Measurements from ENCODE around the gene RXRG. TPM values are rescaled to one million over a fixed set of nuclear protein-coding genes. Genes with fewer than 3 reads are reported as not detected.
"Not testable (repeated sequence)": the region's sequence is repeated elsewhere in the genome, so short reads cannot be mapped to it uniquely, and the experiment has no call there.

The RXRG gene
- total RNA-seq, 4 donors from 2014 or later = 0.13 to 4.0 (median 0.84) TPM

DNA sequence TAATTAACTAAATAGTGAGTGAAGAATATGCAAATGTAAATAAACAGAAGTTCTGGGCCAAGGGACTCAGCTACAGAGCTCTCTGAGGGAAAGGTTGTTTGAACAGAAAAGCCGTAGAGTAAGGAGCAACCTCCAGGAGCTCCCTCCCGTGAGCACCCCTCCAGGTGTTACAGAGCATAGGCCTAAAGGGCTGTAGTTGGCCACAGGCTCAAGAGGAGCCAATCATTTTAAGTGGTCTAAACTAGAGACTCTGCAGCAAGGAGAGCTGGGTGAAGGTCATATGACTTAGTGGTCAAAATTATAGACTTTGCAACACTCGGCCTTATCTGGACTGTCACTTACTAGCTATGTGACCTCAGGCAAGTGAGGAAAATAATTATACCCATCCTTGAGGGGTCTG is 19.1 kb upstream of the RXRG start:
- Histone ChIP-seq H3K9me3 (no peaks in the 10 kb centered on the region), H3K4me3 (replicated peaks in 1 of 3) (no peak overlapping the region), H3K4me1 (no peaks in the 10 kb centered on the region), H3K27me3 (no peaks in the 10 kb centered on the region), H3K36me3 (no peaks in the 10 kb centered on the region), H3K27ac (no peak overlapping the region)
- no peak for DNase-seq
- TF ChIP-seq, protein P1, sequence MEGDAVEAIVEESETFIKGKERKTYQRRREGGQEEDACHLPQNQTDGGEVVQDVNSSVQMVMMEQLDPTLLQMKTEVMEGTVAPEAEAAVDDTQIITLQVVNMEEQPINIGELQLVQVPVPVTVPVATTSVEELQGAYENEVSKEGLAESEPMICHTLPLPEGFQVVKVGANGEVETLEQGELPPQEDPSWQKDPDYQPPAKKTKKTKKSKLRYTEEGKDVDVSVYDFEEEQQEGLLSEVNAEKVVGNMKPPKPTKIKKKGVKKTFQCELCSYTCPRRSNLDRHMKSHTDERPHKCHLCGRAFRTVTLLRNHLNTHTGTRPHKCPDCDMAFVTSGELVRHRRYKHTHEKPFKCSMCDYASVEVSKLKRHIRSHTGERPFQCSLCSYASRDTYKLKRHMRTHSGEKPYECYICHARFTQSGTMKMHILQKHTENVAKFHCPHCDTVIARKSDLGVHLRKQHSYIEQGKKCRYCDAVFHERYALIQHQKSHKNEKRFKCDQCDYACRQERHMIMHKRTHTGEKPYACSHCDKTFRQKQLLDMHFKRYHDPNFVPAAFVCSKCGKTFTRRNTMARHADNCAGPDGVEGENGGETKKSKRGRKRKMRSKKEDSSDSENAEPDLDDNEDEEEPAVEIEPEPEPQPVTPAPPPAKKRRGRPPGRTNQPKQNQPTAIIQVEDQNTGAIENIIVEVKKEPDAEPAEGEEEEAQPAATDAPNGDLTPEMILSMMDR (IDR thresholded peaks at IDR 0.05) = no peak
- TF ChIP-seq POLR2A (IDR thresholded peaks at IDR 0.05) = no peak
- 83 to 90% methylated on average over 3 of the region's 3 CpGs for WGBS, 2 donors
- intact Hi-C loops (cut with DNase I) = no loop called here

DNA sequence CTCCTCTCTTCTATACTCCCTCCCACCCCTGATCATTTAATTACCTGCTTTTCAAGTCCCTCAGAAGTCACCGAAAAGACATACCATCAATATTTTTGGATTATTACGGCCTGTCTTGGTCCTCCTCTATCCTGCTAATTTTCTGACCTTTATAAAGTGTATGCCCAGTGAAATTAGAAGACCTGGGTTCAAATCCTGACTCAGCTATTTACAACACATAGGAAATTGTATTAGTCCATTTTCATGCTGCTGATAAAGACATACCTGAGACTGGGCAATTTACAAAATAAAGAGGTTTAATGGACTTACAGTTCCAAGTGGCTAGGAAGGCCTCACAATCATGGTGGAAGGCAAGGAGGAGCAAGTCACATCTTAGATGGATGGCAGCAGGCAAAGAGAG is 14.8 kb upstream of the RXRG start:
- H3K4me3 ChIP-seq (replicated peaks in 1 of 3); H3K9me3 ChIP-seq; H3K27me3 ChIP-seq; intact Hi-C loops (cut with DNase I); H3K27ac ChIP-seq; H3K4me1 ChIP-seq; H3K36me3 ChIP-seq; DNase-seq: not testable (repeated sequence)
- 95 to 99% methylated on average over 2 of the region's 2 CpGs for WGBS, 2 donors

DNA sequence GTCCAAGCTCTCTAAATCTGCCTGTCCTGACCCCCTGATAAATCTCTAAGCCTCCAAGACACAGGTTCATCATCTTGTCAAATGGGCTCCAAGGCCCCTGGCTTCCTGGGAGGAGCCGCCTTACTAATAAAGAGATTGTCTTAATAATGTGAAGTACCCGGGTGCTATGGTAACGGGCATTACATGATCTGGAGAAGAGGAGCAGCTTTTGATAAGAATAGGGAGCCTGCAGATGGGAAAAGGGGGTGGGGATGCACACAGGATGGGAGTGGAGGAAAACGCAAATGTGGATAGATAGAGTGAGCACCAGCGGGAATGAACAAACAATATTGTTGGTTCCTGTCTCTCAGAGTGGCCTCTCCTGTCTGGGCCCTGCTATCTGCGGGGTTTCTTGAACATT is 11.9 kb upstream of the RXRG start:
- intact Hi-C loops (cut with DNase I) = no loop called here
- Histone ChIP-seq H3K4me1 (no peaks in the 10 kb centered on the region), H3K27ac (no peak overlapping the region), H3K9me3 (no peaks in the 10 kb centered on the region), H3K27me3 (no peaks in the 10 kb centered on the region), H3K36me3 (no peaks in the 10 kb centered on the region), H3K4me3 (replicated peaks in 1 of 3) (no peak overlapping the region)
- no peak for DNase-seq
- TF ChIP-seq, protein P1 (IDR thresholded peaks at IDR 0.05) = no peak
- TF ChIP-seq POLR2A (IDR thresholded peaks at IDR 0.05) = no peak
- WGBS, 2 donors = 84 to 88% methylated on average over 6 of the region's 6 CpGs

DNA sequence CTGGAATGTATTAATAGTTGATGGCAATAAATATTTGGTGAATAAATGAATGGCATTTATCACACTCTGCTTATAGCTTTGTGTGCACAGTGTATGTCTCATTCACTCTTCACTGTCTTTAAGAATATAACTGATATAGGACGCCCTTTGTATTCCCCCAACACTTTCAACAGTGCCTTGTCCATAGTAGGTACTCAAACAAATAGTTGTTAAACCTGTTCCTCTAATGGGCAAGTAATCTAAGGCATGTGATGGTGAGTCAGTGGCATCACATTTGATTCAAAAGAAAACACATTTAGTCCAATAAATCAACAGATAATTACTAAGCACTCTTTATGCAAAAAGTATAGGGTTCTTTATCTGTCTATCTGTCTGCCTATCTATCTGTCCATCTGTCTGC is 11.2 kb upstream of the RXRG start:
- WGBS, 2 donors = 68 to 90% methylated on average over 1 of the region's 1 CpG
- Histone ChIP-seq H3K27me3 (no peaks in the 10 kb centered on the region), H3K4me3 (replicated peaks in 1 of 3) (no peak overlapping the region), H3K27ac (no peak overlapping the region), H3K36me3 (no peaks in the 10 kb centered on the region), H3K9me3 (no peaks in the 10 kb centered on the region), H3K4me1 (no peaks in the 10 kb centered on the region)
- TF ChIP-seq, protein P1 (IDR thresholded peaks at IDR 0.05) = no peak
- TF ChIP-seq POLR2A (IDR thresholded peaks at IDR 0.05) = no peak
- no peak for DNase-seq
- intact Hi-C loops (cut with DNase I) = no loop called here

DNA sequence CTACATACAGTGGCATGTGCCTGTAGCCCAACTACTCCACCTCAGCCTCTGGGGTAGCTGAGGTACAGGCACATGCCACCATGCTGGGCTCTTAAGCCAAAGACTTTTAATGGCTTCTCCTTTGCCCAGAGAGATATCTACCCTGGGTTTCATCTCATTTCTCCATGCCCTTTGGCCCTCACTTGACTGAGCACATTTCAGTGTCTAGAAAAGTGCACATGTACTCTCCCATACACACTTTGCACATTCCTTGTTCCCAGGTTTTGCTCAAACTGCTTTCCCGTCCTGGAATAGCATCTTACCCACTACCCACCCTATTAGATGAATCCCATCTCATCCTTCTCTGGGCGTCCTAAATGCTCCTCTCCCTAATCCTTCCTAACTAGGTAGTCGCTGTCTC is 10.2 kb upstream of the RXRG start:
- Histone ChIP-seq H3K4me3 (replicated peaks in 1 of 3) (no peak overlapping the region), H3K9me3 (no peaks in the 10 kb centered on the region), H3K4me1 (no peaks in the 10 kb centered on the region), H3K27me3 (no peaks in the 10 kb centered on the region), H3K27ac (no peak overlapping the region), H3K36me3 (no peaks in the 10 kb centered on the region)
- no peak for TF ChIP-seq POLR2A (IDR thresholded peaks at IDR 0.05)
- TF ChIP-seq, protein P1 (IDR thresholded peaks at IDR 0.05) = no peak
- WGBS, 2 donors = 88 to 89% methylated on average over 3 of the region's 3 CpGs
- intact Hi-C loops (cut with DNase I) = no loop called here
- DNase-seq = no peak

DNA sequence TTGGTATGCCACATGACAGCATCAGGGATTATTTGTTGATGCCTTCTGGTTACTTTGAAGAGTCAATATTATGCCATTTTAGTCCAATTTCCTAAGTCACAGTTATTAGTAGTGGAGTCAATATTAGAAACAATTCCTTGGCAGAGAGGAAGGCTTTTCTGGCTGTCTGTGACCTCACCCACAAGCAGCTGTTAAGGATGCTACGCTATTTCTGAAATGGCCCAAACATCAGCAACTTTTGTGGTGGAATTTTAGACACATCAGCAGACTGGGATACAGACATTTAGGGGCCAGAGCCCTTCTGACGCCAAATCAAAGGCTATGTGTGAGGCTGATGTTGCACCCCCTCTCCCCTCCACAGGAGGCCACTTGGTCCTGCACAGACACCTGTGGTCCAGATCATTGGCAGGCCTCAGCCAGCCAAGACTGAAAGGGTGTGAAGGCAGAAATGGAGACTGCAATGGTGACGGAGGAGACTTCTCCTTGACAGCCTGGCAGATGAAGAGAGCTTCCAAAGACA is 9.2 kb upstream of the RXRG start:
- H3K4me1 ChIP-seq = no peaks in the 10 kb centered on the region
- TF ChIP-seq, protein P1 (IDR thresholded peaks at IDR 0.05) = no peak
- TF ChIP-seq POLR2A (IDR thresholded peaks at IDR 0.05) = no peak
- no peaks in the 10 kb centered on the region for H3K27me3 ChIP-seq
- intact Hi-C loops (cut with DNase I) = no loop called here
- no peaks in the 10 kb centered on the region for H3K9me3 ChIP-seq
- WGBS, 2 donors = 87 to 90% methylated on average over 3 of the region's 3 CpGs
- no peak for DNase-seq
- H3K4me3 ChIP-seq (replicated peaks in 1 of 3) = no peak overlapping the region
- H3K36me3 ChIP-seq = no peaks in the 10 kb centered on the region
- no peak overlapping the region for H3K27ac ChIP-seq

All from thyroid gland (tissue), 4 donors.